Liver (tissue), 9 donors: Measurements from ENCODE around the gene PRTFDC1. TPM values are rescaled to one million over a fixed set of nuclear protein-coding genes. Genes with fewer than 3 reads are reported as not detected.
A peak's percentile ranks its signal among the peaks of the same experiment; 100 is the strongest.

Experiments used
- DNase-seq: peaks from one replicate; pipeline ENCODE4 v3.0.0-alpha.2; 2017; ENCODE audit warnings: low spot score
- H3K27ac ChIP-seq, 2 donors: one replicate each; pipeline ENCODE4 v1.7.0; 2013; ENCODE audit warnings: inconsistent platforms in 2 of 2, low read length in 2 of 2, control low read depth in 1 of 2, low read depth in 1 of 2, mild to moderate bottlenecking in 1 of 2
- H3K27me3 ChIP-seq, 4 donors: one replicate each; pipeline versions ENCODE4 v1.6.1 to v1.7.0; 2013; ENCODE audit warnings: low read length in 3 of 4, inconsistent platforms in 1 of 4, mild to moderate bottlenecking in 1 of 4, moderate library complexity in 1 of 4; ENCODE audit not compliant: control insufficient read depth in 4 of 4, insufficient read depth in 4 of 4
- H3K36me3 ChIP-seq, 4 donors: one replicate each; pipeline versions ENCODE4 v1.6.1 to v1.7.0; 2013; ENCODE audit warnings: low read length in 3 of 4, mild to moderate bottlenecking in 3 of 4, low read depth in 1 of 4, moderate library complexity in 1 of 4; ENCODE audit not compliant: control insufficient read depth in 4 of 4, insufficient read depth in 3 of 4
- H3K4me1 ChIP-seq, 4 donors: one replicate each; pipeline versions ENCODE4 v1.6.1 to v1.7.0; 2013; ENCODE audit warnings: low read length in 3 of 4, mild to moderate bottlenecking in 3 of 4, moderate library complexity in 1 of 4; ENCODE audit not compliant: control insufficient read depth in 4 of 4, insufficient read depth in 4 of 4
- H3K4me3 ChIP-seq, 3 donors: one replicate each; pipeline versions ENCODE4 v1.6.1 to v1.7.0; 2013; ENCODE audit warnings: low read length in 3 of 3, control low read depth in 1 of 3, low read depth in 1 of 3, mild to moderate bottlenecking in 1 of 3
- H3K9ac ChIP-seq, 2 donors: one replicate each; pipeline ENCODE4 v1.7.0; 2013; ENCODE audit warnings: low read length in 2 of 2, mild to moderate bottlenecking in 2 of 2, moderate library complexity in 2 of 2, control low read depth in 1 of 2, low read depth in 1 of 2
- H3K9me3 ChIP-seq, 4 donors: one replicate each; pipeline versions ENCODE4 v1.6.1 to v1.7.0; 2013; ENCODE audit warnings: low read length in 3 of 4; ENCODE audit not compliant: control insufficient read depth in 4 of 4
- ATF3 ChIP-seq: IDR thresholded peaks from 2 replicates; pipeline ENCODE4 v1.6.1; 2016; ENCODE audit warnings: antibody characterized with exemption
- EGR1 ChIP-seq, 2 donors: IDR thresholded peaks; 2 replicates each; pipeline ENCODE4 v1.6.1; 2016 to 2018; ENCODE audit warnings: antibody characterized with exemption in 2 of 2, low read depth in 2 of 2
- FOXA1 ChIP-seq: IDR thresholded peaks from 2 replicates; pipeline ENCODE4 v1.6.1; 2016; ENCODE audit warnings: antibody characterized with exemption
- FOXA2 ChIP-seq: IDR thresholded peaks from 2 replicates; pipeline ENCODE4 v1.6.1; 2016; ENCODE audit warnings: antibody characterized with exemption
- GABPA ChIP-seq, 2 donors: IDR thresholded peaks in 1 of 2; conservative IDR thresholded peaks in 1 of 2; 2 replicates each; pipeline ENCODE4 v1.6.1; 2016; ENCODE audit warnings: antibody characterized with exemption in 2 of 2, mild to moderate bottlenecking in 1 of 2, moderate library complexity in 1 of 2
- HNF4A ChIP-seq, 2 donors: conservative IDR thresholded peaks; 2 replicates each; pipeline ENCODE4 v1.6.1; 2016; ENCODE audit warnings: antibody characterized with exemption in 2 of 2, mild to moderate bottlenecking in 2 of 2
- HNF4G ChIP-seq: IDR thresholded peaks from 2 replicates; pipeline ENCODE4 v1.6.1; 2016; ENCODE audit warnings: antibody characterized with exemption
- JUND ChIP-seq, 2 donors: IDR thresholded peaks; 2 replicates each; pipeline ENCODE4 v1.6.1; 2016; ENCODE audit warnings: antibody characterized with exemption in 2 of 2
- MAX ChIP-seq: IDR thresholded peaks from 2 replicates; pipeline ENCODE4 v1.6.1; 2016; ENCODE audit warnings: antibody characterized with exemption
- NR2F2 ChIP-seq: IDR thresholded peaks from 2 replicates; pipeline ENCODE4 v1.6.1; 2016; ENCODE audit warnings: antibody characterized with exemption
- RAD21 ChIP-seq, 2 donors: IDR thresholded peaks; 2 replicates each; pipeline ENCODE4 v1.6.1; 2016; ENCODE audit warnings: antibody characterized with exemption in 2 of 2, mild to moderate bottlenecking in 2 of 2
- REST ChIP-seq: IDR thresholded peaks from 2 replicates; pipeline ENCODE4 v1.6.1; 2016; ENCODE audit warnings: antibody characterized with exemption, mild to moderate bottlenecking
- RXRA ChIP-seq, 2 donors: IDR thresholded peaks; 2 replicates each; pipeline ENCODE4 v1.6.1; 2017 to 2018; ENCODE audit warnings: antibody characterized with exemption in 2 of 2, mild to moderate bottlenecking in 1 of 2
- TAF1 ChIP-seq: conservative IDR thresholded peaks from 2 replicates; pipeline ENCODE4 v1.6.1; 2016; ENCODE audit warnings: antibody characterized with exemption, mild to moderate bottlenecking
- YY1 ChIP-seq: IDR thresholded peaks from 2 replicates; pipeline ENCODE4 v1.6.1; 2016; ENCODE audit warnings: antibody characterized with exemption, mild to moderate bottlenecking
- WGBS: extraction: QIAGEN DNeasy Blood & Tissue Kit; methylation state at CpG from one replicate; pipeline ENCODE4 v1.1.7; 2013; 5-methylcytosine and 5-hydroxymethylcytosine counted together
- polyA plus RNA-seq, 2 donors: library from polyadenylated mRNA; stranded (reverse) in 1 of 2; unstranded in 1 of 2; fragments of 200-250 nt in 1 of 2; fragments of >200 nt in 1 of 2; fragmentation: Nextera tagmentation in 1 of 2; extraction: Ambion mirVana in 1 of 2; gene quantifications; one replicate each; pipeline versions ENCODE4 v1.2.1 to v1.2.3, GENCODE V29; 2013 to 2015
- total RNA-seq, 2 donors: library from RNA; depleted of rRNA; stranded (reverse); fragments of >200 nt; gene quantifications; one replicate each; pipeline ENCODE4 v1.2.3, GENCODE V29; 2014
- TF ChIP-seq, protein P1 (sequence below): fragments of 150-350 bp; IDR thresholded peaks from 2 replicates; pipeline ENCODE4 v1.5.1; 2017; ENCODE audit warnings: improper control_type of control experiment, low read depth, low read length; ENCODE audit not compliant: missing input control
- TF ChIP-seq, protein P2 (sequence below): IDR thresholded peaks from 2 replicates; pipeline ENCODE4 v1.6.1; 2016; ENCODE audit warnings: antibody characterized with exemption
- donor health status: healthy.
- donor health status: healthy.
- donor health status: healthy.
- donor health status: healthy.
- donor health status: healthy.

The PRTFDC1 gene
- total and polyA plus RNA-seq, 4 donors, result 0.93 to 3.1 (median 1.9) TPM

- no peaks in the 10 kb centered on the region for H3K36me3 ChIP-seq
- no peak for DNase-seq
- no peaks in the 10 kb centered on the region for H3K4me1 ChIP-seq
- no peaks in the 10 kb centered on the region for H3K9me3 ChIP-seq
- no peaks in the 10 kb centered on the region for H3K27me3 ChIP-seq
- TF ChIP-seq REST, result no peak
- TF ChIP-seq, protein P1, sequence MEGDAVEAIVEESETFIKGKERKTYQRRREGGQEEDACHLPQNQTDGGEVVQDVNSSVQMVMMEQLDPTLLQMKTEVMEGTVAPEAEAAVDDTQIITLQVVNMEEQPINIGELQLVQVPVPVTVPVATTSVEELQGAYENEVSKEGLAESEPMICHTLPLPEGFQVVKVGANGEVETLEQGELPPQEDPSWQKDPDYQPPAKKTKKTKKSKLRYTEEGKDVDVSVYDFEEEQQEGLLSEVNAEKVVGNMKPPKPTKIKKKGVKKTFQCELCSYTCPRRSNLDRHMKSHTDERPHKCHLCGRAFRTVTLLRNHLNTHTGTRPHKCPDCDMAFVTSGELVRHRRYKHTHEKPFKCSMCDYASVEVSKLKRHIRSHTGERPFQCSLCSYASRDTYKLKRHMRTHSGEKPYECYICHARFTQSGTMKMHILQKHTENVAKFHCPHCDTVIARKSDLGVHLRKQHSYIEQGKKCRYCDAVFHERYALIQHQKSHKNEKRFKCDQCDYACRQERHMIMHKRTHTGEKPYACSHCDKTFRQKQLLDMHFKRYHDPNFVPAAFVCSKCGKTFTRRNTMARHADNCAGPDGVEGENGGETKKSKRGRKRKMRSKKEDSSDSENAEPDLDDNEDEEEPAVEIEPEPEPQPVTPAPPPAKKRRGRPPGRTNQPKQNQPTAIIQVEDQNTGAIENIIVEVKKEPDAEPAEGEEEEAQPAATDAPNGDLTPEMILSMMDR, result no peak
- no peak for TF ChIP-seq JUND (IDR thresholded peaks at IDR 0.05)
- no peak for TF ChIP-seq FOXA2
- no peak for TF ChIP-seq NR2F2
- TF ChIP-seq EGR1 (IDR thresholded peaks at IDR 0.05; ENCODE audit: low read depth in 2 of 2), result no peak
- TF ChIP-seq GABPA (IDR thresholded peaks at IDR 0.05 in 1 of 2, conservative IDR thresholded peaks at IDR 0.05 in 1 of 2), result no peak
- TF ChIP-seq HNF4A (conservative IDR thresholded peaks at IDR 0.05), result no peak
- TF ChIP-seq MAX, result no peak
- no peak for TF ChIP-seq YY1
- TF ChIP-seq RXRA (IDR thresholded peaks at IDR 0.05), result no peak
- TF ChIP-seq RAD21 (IDR thresholded peaks at IDR 0.05), result no peak
- TF ChIP-seq TAF1, result no peak
- TF ChIP-seq, protein P2, sequence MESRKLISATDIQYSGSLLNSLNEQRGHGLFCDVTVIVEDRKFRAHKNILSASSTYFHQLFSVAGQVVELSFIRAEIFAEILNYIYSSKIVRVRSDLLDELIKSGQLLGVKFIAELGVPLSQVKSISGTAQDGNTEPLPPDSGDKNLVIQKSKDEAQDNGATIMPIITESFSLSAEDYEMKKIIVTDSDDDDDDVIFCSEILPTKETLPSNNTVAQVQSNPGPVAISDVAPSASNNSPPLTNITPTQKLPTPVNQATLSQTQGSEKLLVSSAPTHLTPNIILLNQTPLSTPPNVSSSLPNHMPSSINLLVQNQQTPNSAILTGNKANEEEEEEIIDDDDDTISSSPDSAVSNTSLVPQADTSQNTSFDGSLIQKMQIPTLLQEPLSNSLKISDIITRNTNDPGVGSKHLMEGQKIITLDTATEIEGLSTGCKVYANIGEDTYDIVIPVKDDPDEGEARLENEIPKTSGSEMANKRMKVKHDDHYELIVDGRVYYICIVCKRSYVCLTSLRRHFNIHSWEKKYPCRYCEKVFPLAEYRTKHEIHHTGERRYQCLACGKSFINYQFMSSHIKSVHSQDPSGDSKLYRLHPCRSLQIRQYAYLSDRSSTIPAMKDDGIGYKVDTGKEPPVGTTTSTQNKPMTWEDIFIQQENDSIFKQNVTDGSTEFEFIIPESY, result no peak
- TF ChIP-seq FOXA1, result no peak
- TF ChIP-seq HNF4G, result no peak
- no peak for TF ChIP-seq ATF3
- WGBS, result 76% methylated on average over 2 of the region's 2 CpGs
- H3K9ac ChIP-seq, result no peak overlapping the region
- no peak overlapping the region for H3K4me3 ChIP-seq
- no peak overlapping the region for H3K27ac ChIP-seq
Measured at GRCh38 chr10:24834869-24835268, 117.5 kb downstream of the PRTFDC1 start.

GRCh38 chr10:24826009-24826408, 126.4 kb downstream of the PRTFDC1 start:
- H3K27ac ChIP-seq, result no peak overlapping the region
- WGBS, result 62% methylated on average over 4 of the region's 4 CpGs
- no peak for DNase-seq

More at GRCh38 chr10:24826009-24826408, 126.4 kb downstream of the PRTFDC1 start:
- Histone ChIP-seq H3K9ac (no peak overlapping the region), H3K9me3 (no peaks in the 10 kb centered on the region), H3K4me3 (no peak overlapping the region), H3K4me1 (no peaks in the 10 kb centered on the region), H3K36me3 (no peaks in the 10 kb centered on the region), H3K27me3 (no peaks in the 10 kb centered on the region)
- TF ChIP-seq JUND (IDR thresholded peaks at IDR 0.05), result peak in 1 of 2 donors; percentile 16
- TF ChIP-seq, protein P2, result no peak
